Measurements from ENCODE around the gene CADM2. TPM values are rescaled to one million over a fixed set of nuclear protein-coding genes. Genes with fewer than 3 reads are reported as not detected.

Gene CADM2
- total RNA-seq, 4 donors from 2014 or later: 0.13 to 4.3 (median 4.1) TPM

DNA sequence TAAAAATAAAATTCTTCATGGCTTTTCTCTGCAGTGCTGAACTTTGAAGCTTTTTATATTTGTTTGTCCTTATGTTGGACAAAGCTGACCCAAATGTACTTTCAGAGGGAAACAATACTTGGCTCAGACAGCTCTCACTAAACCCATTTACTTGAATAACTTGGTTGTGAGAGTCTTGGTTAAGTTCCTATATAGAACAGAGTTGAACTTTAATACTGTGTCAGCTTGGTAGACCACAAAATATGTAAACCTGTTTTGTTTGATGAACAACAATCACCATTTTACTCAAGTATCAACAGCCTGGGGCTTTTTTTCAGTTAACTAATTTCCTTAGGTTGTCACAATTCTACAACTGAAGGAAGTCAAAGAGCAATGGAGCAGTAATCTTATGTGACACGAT lies 211.9 kb downstream of the CADM2 start:
- no peak overlapping the region for H3K27ac ChIP-seq
- intact Hi-C loops (cut with DNase I): no loop called here
- TF ChIP-seq, protein P1, sequence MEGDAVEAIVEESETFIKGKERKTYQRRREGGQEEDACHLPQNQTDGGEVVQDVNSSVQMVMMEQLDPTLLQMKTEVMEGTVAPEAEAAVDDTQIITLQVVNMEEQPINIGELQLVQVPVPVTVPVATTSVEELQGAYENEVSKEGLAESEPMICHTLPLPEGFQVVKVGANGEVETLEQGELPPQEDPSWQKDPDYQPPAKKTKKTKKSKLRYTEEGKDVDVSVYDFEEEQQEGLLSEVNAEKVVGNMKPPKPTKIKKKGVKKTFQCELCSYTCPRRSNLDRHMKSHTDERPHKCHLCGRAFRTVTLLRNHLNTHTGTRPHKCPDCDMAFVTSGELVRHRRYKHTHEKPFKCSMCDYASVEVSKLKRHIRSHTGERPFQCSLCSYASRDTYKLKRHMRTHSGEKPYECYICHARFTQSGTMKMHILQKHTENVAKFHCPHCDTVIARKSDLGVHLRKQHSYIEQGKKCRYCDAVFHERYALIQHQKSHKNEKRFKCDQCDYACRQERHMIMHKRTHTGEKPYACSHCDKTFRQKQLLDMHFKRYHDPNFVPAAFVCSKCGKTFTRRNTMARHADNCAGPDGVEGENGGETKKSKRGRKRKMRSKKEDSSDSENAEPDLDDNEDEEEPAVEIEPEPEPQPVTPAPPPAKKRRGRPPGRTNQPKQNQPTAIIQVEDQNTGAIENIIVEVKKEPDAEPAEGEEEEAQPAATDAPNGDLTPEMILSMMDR (IDR thresholded peaks at IDR 0.05): no peak
- TF ChIP-seq POLR2A (IDR thresholded peaks at IDR 0.05): no peak
- no peaks in the 10 kb centered on the region for H3K4me1 ChIP-seq
- no peaks in the 10 kb centered on the region for H3K27me3 ChIP-seq
- H3K4me3 ChIP-seq (replicated peaks in 1 of 3): no peak overlapping the region
- WGBS, 2 donors: 84 to 89% methylated on average over 1 of the region's 1 CpG
- H3K36me3 ChIP-seq: no peaks in the 10 kb centered on the region
- DNase-seq: no peak
- no peaks in the 10 kb centered on the region for H3K9me3 ChIP-seq

DNA sequence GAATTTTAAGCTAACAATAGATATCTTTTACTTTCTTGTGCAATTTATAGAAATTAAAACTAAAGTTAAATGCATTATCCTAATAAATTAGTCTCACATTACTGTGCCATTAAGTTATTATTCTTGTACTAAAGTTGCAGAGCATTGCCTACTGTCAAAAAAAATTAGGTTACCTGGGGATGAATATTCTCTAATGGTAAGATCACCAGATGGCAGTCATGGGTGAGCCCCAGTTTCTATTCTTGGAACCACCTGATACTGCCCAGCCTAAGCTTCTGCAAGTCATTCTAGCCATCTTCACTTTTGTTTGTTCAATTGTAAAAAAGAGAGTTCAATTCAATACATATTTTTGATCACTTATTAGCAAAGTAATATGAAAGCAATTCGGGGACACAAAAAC lies 213.2 kb downstream of the CADM2 start:
- no peak for DNase-seq
- intact Hi-C loops (cut with DNase I): no loop called here
- no peaks in the 10 kb centered on the region for H3K36me3 ChIP-seq
- H3K27ac ChIP-seq: no peak overlapping the region
- H3K27me3 ChIP-seq: no peaks in the 10 kb centered on the region
- TF ChIP-seq, protein P1 (IDR thresholded peaks at IDR 0.05): no peak
- no peak for TF ChIP-seq POLR2A (IDR thresholded peaks at IDR 0.05)
- no peak overlapping the region for H3K4me3 ChIP-seq (replicated peaks in 1 of 3)
- no peaks in the 10 kb centered on the region for H3K9me3 ChIP-seq
- WGBS, 2 donors: 89 to 93% methylated on average over 1 of the region's 1 CpG
- no peaks in the 10 kb centered on the region for H3K4me1 ChIP-seq

DNA sequence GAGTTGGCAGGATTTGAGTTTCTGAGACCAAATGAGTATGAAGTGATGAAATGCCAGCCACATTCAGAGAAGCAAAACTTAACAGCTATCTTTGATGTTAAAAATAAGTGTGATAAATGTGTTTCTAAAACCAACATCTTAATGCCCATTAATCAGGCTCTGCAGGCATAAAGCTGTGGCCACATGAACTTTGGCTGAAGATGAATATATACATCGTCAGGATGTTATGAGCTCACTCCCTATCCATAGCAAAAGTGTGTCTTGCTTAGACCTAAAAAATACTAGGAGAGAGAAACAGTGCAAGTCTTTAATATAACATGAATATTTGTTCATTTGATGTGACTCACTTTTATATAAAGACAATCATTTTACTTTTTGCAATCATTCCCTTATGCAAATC lies 218.0 kb downstream of the CADM2 start:
- Histone ChIP-seq H3K36me3 (no peaks in the 10 kb centered on the region), H3K27ac (no peak overlapping the region), H3K4me1 (no peaks in the 10 kb centered on the region), H3K4me3 (replicated peaks in 1 of 3) (no peak overlapping the region), H3K27me3 (no peaks in the 10 kb centered on the region), H3K9me3 (no peaks in the 10 kb centered on the region)
- no peak for DNase-seq
- 77 to 89% methylated on average over 1 of the region's 1 CpG for WGBS, 2 donors
- no peak for TF ChIP-seq POLR2A (IDR thresholded peaks at IDR 0.05)
- TF ChIP-seq, protein P1 (IDR thresholded peaks at IDR 0.05): no peak
- intact Hi-C loops (cut with DNase I): no loop called here

DNA sequence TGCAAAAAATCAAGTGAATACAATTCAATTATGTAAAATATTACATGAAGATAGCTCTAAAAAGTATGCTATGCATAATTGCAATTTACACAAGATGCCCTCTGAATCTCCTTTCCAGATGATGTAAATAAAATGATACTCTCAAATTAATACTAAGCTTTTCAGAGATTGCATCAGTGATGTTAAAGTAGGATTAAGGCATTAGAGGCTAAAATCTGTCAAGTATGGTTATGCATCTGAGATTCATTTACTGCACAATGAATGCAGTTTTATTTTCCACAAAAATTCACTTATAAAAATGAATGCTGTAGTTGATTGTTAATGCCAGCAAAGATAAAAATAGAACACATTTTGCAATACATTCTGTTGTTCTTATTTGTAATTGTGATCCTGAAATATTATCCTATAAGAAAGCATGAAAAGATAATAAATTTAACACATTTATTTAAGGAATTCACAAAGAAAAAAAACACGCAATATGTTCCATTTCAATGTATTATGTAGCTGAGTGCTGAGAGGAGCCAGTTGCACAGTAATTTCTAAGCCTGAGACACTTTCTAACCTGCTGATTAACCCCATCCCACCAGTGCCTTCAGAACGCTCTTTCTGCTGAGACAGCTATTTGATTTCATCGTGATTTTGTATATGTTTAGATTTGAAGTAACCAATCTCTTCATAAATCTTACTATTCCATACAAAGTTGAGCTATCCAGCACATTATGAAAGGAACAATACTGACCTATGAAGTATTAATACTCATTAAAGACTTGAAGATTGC lies 224.4 kb downstream of the CADM2 start:
- H3K27ac ChIP-seq: no peak overlapping the region
- TF ChIP-seq, protein P1 (IDR thresholded peaks at IDR 0.05): no peak
- no peak for TF ChIP-seq POLR2A (IDR thresholded peaks at IDR 0.05)
- DNase-seq: no peak
- H3K27me3 ChIP-seq: no peaks in the 10 kb centered on the region
- WGBS, 2 donors: 89 to 91% methylated on average over 3 of the region's 3 CpGs
- no peak overlapping the region for H3K4me3 ChIP-seq (replicated peaks in 1 of 3)
- H3K36me3 ChIP-seq: no peaks in the 10 kb centered on the region
- intact Hi-C loops (cut with DNase I): no loop called here
- no peaks in the 10 kb centered on the region for H3K4me1 ChIP-seq
- H3K9me3 ChIP-seq: no peaks in the 10 kb centered on the region

DNA sequence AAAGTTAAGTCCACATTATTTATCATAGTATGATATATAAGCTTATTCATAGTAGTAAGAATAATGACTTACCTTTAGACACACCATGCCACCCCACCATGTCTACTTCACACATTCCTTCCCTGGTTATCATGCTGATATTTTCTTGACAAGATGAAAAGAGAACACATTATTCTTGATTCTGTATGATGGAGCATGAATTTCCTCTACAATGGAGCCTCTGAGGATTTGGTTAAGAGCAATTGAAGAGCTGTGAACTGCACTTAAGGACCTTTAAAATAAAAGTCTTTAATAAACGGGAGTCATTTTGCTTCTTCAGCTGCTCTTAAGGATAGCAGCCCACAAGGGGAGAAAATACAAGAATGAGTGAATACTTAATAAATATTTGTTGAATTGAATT lies 226.7 kb downstream of the CADM2 start:
- WGBS, 2 donors: 22 to 24% methylated on average over 1 of the region's 1 CpG
- Histone ChIP-seq H3K27me3 (no peaks in the 10 kb centered on the region), H3K27ac (no peak overlapping the region), H3K36me3 (no peaks in the 10 kb centered on the region), H3K9me3 (no peaks in the 10 kb centered on the region), H3K4me3 (replicated peaks in 1 of 3) (no peak overlapping the region), H3K4me1 (no peaks in the 10 kb centered on the region)
- TF ChIP-seq, protein P1 (IDR thresholded peaks at IDR 0.05): no peak
- TF ChIP-seq POLR2A (IDR thresholded peaks at IDR 0.05): no peak
- intact Hi-C loops (cut with DNase I): no loop called here
- no peak for DNase-seq

Data from thyroid gland (tissue), 4 donors.